ENCODE data around the gene RAMP1. TPM values are rescaled to one million over a fixed set of nuclear protein-coding genes. Genes with fewer than 3 reads are reported as not detected.
"Not testable (repeated sequence)": the region's sequence is repeated elsewhere in the genome, so short reads cannot be mapped to it uniquely, and the experiment has no call there.

RAMP1 gene
- total RNA-seq, 1 donor = 35.0 TPM

DNA sequence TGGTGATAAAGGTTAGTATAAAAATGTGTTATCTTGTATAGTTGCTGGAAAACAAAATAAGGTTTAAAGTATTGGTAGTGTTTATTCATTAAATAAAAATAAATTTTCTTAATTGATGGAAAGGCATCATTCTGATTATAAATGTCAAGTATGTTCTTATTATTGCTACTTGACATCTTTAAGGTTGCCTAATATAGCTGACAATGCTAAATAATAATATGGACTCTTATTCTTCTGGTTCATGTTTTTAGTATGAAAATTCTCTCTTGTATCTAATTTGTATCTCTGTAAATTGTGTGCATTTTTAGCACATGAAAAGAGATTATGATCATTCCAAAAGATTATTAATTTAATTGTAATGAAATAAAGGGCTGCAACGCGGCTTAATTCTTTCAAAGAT, 35.9 kb upstream of the RAMP1 start:
- no peak overlapping the region for H3K4me3 ChIP-seq (ENCODE audit: low read depth, low read length)
- no peak for DNase-seq (ENCODE audit: low read depth)

DNA sequence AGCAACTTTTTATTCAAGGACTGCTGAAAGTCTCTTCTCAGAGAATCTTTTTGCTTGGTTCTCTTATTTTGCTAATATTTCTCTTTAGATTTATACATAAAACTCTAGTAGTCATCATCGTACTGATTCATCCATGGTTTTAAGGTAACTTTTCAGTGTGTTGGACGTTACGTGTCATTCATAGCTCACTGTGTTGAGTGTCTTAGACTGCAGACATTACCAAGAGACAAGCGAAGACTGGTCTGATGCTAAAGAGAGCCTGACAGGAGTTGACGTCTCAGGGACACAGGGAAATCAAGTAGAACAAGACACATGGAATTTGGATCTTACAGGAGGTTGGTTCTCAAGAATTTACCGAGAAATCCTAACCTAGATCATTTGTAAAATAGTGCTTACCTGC, 35.3 kb upstream of the RAMP1 start:
- TF ChIP-seq, protein P1, sequence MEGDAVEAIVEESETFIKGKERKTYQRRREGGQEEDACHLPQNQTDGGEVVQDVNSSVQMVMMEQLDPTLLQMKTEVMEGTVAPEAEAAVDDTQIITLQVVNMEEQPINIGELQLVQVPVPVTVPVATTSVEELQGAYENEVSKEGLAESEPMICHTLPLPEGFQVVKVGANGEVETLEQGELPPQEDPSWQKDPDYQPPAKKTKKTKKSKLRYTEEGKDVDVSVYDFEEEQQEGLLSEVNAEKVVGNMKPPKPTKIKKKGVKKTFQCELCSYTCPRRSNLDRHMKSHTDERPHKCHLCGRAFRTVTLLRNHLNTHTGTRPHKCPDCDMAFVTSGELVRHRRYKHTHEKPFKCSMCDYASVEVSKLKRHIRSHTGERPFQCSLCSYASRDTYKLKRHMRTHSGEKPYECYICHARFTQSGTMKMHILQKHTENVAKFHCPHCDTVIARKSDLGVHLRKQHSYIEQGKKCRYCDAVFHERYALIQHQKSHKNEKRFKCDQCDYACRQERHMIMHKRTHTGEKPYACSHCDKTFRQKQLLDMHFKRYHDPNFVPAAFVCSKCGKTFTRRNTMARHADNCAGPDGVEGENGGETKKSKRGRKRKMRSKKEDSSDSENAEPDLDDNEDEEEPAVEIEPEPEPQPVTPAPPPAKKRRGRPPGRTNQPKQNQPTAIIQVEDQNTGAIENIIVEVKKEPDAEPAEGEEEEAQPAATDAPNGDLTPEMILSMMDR (IDR thresholded peaks at IDR 0.05; ENCODE audit: insufficient read depth, low read depth, low read length) = no peak
- no peak overlapping the region for H3K4me3 ChIP-seq (ENCODE audit: low read depth, low read length)
- DNase-seq (ENCODE audit: low read depth) = no peak

More for the DNA sequence above, 35.9 kb upstream of the RAMP1 start:
- TF ChIP-seq, protein P1 (IDR thresholded peaks at IDR 0.05; ENCODE audit: insufficient read depth, low read depth, low read length) = no peak

DNA sequence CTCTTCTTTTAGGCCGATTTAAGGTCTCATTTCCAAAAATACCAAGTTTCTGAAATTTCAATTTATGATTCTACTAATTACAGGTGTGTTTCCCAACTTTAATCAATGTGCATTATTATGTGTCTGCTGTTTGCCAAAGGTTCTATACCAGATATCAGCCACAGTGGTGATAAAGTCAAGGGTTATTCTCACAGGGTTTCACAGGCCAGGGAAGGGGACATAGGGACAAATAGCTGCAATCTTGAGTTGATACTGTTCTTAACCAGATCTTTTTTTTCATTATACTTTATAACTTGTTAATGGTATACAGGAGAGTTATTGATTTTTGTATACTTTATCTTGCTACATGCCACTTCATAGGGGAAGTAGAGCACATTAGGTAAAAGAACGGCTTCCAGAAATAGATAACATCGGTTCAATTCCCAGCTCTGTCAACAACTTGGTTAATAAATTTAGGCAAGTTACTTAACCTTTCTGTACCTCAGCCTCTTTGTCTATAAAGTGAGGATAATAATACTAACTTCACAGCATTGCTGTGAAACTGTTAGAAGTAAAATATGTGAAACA, 31.9 kb upstream of the RAMP1 start:
- no peak overlapping the region for H3K4me3 ChIP-seq (ENCODE audit: low read depth, low read length)
- DNase-seq (ENCODE audit: low read depth) = no peak
- TF ChIP-seq, protein P1 (IDR thresholded peaks at IDR 0.05; ENCODE audit: insufficient read depth, low read depth, low read length) = no peak

DNA sequence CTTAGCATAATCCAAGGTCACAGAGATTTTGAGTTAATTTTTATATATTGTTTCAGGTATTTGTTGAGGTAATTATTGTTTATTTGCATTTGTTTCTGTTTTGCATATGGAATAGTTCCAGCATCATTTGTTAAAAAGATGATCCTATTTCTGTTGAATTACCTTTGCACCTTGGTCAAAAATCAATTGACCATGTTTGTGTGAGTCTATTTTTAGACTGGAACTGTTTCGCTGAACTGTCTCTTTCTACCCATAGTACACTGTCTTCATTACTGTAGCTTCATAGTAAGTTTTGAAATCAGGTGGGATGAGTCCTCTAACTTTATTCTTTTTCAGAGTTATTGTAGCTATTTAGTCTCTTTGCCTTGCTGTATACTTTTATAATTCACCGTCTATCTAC, 28.9 kb upstream of the RAMP1 start:
- TF ChIP-seq, protein P1 (IDR thresholded peaks at IDR 0.05; ENCODE audit: insufficient read depth, low read depth, low read length) = no peak
- H3K4me3 ChIP-seq (ENCODE audit: low read depth, low read length) = no peak overlapping the region
- no peak for DNase-seq (ENCODE audit: low read depth)

DNA sequence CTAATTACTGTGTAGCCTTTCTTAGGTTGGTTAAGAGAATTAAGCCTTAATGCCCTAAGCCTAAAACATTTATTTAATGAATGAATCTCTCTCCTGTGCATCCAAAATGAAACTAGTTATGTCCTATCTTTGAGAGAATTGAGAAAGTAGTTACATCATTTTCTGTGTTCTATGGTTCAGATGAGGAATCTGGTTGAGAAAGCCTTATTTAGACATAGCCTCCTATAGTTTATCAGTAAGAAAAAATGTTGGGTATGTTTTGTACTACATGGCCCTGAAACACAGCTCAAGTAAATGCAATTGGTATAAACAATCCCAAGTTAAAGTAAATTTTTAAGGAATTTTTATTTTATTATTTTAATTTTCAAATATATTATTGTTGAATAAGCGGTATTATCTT, 25.9 kb upstream of the RAMP1 start:
- H3K4me3 ChIP-seq (ENCODE audit: low read depth, low read length) = no peak overlapping the region
- DNase-seq (ENCODE audit: low read depth) = peak; percentile 51
- TF ChIP-seq, protein P1 (IDR thresholded peaks at IDR 0.05; ENCODE audit: insufficient read depth, low read depth, low read length) = no peak

DNA sequence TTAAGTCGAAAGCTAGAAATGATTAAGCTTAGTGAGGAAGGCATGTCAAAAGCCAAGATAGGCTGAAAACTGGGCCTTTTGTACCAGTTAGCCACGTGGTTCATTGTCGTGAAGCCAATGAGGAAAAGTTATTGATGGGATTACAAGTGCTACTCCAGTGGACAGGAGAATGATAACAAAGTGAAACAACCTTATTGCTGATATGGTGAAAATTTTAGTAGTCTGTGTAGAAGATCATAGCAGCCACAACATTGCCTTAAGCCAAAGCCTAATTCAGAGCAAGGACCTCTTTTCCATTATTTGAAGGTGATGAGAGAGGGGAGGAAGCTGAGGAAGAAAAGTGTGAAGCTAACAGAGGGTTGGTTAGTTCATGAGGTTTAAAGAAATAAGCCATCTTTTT, 24.1 kb upstream of the RAMP1 start:
- no peak for DNase-seq (ENCODE audit: low read depth)
- no peak overlapping the region for H3K4me3 ChIP-seq (ENCODE audit: low read depth, low read length)
- TF ChIP-seq, protein P1 (IDR thresholded peaks at IDR 0.05; ENCODE audit: insufficient read depth, low read depth, low read length) = no peak

DNA sequence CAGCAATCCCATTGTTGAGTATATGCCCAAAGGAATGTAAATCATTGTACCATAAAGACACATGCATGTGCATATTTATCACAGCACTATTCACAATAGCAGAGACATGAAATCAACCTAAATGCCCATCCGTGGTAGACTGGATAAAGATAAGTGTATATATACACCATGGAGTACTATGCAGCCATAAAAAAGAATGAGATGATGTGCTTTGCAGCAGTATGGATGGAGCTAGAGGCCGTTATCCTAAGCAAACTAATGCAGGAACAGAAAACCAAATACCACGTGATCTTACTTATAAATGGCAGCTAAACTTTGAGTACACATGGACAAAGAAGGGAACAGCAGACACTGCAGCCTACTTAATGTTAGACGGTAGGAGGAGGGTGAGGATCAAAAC, 18.4 kb upstream of the RAMP1 start:
- TF ChIP-seq, protein P1 (IDR thresholded peaks at IDR 0.05; ENCODE audit: insufficient read depth, low read depth, low read length) = no peak
- no peak overlapping the region for H3K4me3 ChIP-seq (ENCODE audit: low read depth, low read length)
- DNase-seq (ENCODE audit: low read depth) = no peak

DNA sequence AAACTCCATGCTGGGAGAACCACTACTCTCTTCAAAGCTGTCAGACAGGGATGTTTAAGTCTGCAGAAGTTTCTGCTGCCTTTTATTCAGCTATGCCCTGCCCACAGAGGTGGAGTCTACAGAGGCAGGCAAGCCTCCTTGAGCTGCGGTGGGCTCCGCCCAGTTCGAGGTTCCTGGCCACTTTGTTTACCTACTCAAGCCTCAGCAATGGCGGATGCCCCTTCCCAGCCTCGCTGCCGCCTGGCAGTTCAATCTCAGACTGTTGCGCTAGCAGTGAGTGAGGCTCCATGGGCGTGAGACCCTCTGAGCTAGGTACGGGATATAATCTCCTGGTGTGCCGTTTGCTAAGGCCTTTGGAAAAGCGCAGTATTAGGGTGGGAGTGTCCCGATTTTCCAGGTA, 10.5 kb upstream of the RAMP1 start:
- not testable (repeated sequence) for DNase-seq (ENCODE audit: low read depth); H3K4me3 ChIP-seq (ENCODE audit: low read depth, low read length)
